Gastroesophageal sphincter (tissue), 4 donors: ENCODE data around the gene NKAIN4. TPM values are rescaled to one million over a fixed set of nuclear protein-coding genes. Genes with fewer than 3 reads are reported as not detected.

Source experiments
- ATAC-seq: fragments of 150-250 bp; one replicate; pipeline ENCODE4 v1.9.1; 2016; ENCODE audit warnings: mild to moderate bottlenecking, moderate library complexity
- H3K27ac ChIP-seq, 4 donors: fragments of 200-600 bp; sonication (generic) in 3 of 4; 1 replicate in 3 of 4; 2 replicates in 1 of 4; pipeline ENCODE4 v1.5.1; 2016 to 2019
- H3K27me3 ChIP-seq: fragments of 200-600 bp; sonication (generic); one replicate; pipeline ENCODE4 v1.5.1; 2019
- H3K36me3 ChIP-seq, 2 donors: fragments of 200-600 bp; sonication (generic); one replicate each; pipeline ENCODE4 v1.5.1; 2019; ENCODE audit warnings: control low read depth in 1 of 2
- H3K4me1 ChIP-seq, 3 donors: fragments of 200-600 bp; sonication (generic); 1 replicate in 2 of 3; 2 replicates in 1 of 3; pipeline ENCODE4 v1.5.1; 2016 to 2019; ENCODE audit warnings: control low read depth in 2 of 3
- H3K4me3 ChIP-seq, 2 donors: fragments of 200-600 bp; sonication (generic); one replicate each; pipeline ENCODE4 v1.5.1; 2019; ENCODE audit warnings: mild to moderate bottlenecking in 1 of 2, moderate library complexity in 1 of 2
- H3K9me3 ChIP-seq, 3 donors: fragments of 200-600 bp; sonication (generic); one replicate each; pipeline ENCODE4 v1.5.1; 2017 to 2019; ENCODE audit warnings: control low read depth in 2 of 3
- EP300 ChIP-seq: sonication (generic); formaldehyde crosslinking; IDR thresholded peaks from one replicate; pipeline ENCODE4 v1.6.1; 2017; ENCODE audit warnings: antibody characterized with exemption, mild to moderate bottlenecking
- POLR2A ChIP-seq, 2 donors: fragments of 450-650 bp; IDR thresholded peaks; one replicate each; pipeline ENCODE4 v1.6.1; 2017; ENCODE audit warnings: antibody characterized with exemption in 2 of 2, mild to moderate bottlenecking in 2 of 2, moderate library complexity in 1 of 2
- POLR2AphosphoS5 ChIP-seq: sonication (generic); formaldehyde crosslinking; IDR thresholded peaks from one replicate; pipeline ENCODE4 v1.6.1; 2017; ENCODE audit warnings: antibody characterized with exemption
- WGBS, 2 donors: methylation state at CpG; one replicate each; pipeline ENCODE4 v1.1.5; 2018; ENCODE audit warnings: low coverage in 1 of 2; 5-methylcytosine and 5-hydroxymethylcytosine counted together
- total RNA-seq, 4 donors: library from RNA; depleted of rRNA; stranded (reverse); fragments of >200 nt; gene quantifications; one replicate each; pipeline ENCODE4 v1.1.0, GENCODE V29; 2016
- TF ChIP-seq, protein P1 (sequence below), 4 experiments: fragments of 200-600 bp in 2 of 4; fragments of 450-650 bp in 2 of 4; sonication (generic) in 1 of 4; IDR thresholded peaks; one replicate each; pipeline ENCODE4 v1.5.1; 2017 to 2019; ENCODE audit warnings: antibody characterized with exemption in 4 of 4, mild to moderate bottlenecking in 2 of 4, moderate library complexity in 2 of 4

Gene NKAIN4
- total RNA-seq, 4 donors from 2014 or later: 2.3 TPM; not detected in 3

- WGBS, 2 donors: 70% methylated on average over 10 of the region's 13 CpGs; no CpG with 5 or more reads in 1 of the 2 donors
- TF ChIP-seq, protein P1, sequence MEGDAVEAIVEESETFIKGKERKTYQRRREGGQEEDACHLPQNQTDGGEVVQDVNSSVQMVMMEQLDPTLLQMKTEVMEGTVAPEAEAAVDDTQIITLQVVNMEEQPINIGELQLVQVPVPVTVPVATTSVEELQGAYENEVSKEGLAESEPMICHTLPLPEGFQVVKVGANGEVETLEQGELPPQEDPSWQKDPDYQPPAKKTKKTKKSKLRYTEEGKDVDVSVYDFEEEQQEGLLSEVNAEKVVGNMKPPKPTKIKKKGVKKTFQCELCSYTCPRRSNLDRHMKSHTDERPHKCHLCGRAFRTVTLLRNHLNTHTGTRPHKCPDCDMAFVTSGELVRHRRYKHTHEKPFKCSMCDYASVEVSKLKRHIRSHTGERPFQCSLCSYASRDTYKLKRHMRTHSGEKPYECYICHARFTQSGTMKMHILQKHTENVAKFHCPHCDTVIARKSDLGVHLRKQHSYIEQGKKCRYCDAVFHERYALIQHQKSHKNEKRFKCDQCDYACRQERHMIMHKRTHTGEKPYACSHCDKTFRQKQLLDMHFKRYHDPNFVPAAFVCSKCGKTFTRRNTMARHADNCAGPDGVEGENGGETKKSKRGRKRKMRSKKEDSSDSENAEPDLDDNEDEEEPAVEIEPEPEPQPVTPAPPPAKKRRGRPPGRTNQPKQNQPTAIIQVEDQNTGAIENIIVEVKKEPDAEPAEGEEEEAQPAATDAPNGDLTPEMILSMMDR (IDR thresholded peaks at IDR 0.05): no peak
- TF ChIP-seq POLR2A (IDR thresholded peaks at IDR 0.05) (no peak), EP300 (no peak), POLR2AphosphoS5 (no peak)
- H3K4me3 ChIP-seq: no peak overlapping the region
- H3K27me3 ChIP-seq: peaks cover 47% of the 10 kb centered on the region
- H3K9me3 ChIP-seq: no peaks in the 10 kb centered on the region
- no peak for ATAC-seq
- no peaks in the 10 kb centered on the region for H3K36me3 ChIP-seq
- no peak overlapping the region for H3K27ac ChIP-seq
- peaks cover 0 to 23% (median 6%) of the 10 kb centered on the region in 3 donors for H3K4me1 ChIP-seq
Observed at GRCh38 chr20:63228806-63229205, 25.5 kb downstream of the NKAIN4 start.

DNA sequence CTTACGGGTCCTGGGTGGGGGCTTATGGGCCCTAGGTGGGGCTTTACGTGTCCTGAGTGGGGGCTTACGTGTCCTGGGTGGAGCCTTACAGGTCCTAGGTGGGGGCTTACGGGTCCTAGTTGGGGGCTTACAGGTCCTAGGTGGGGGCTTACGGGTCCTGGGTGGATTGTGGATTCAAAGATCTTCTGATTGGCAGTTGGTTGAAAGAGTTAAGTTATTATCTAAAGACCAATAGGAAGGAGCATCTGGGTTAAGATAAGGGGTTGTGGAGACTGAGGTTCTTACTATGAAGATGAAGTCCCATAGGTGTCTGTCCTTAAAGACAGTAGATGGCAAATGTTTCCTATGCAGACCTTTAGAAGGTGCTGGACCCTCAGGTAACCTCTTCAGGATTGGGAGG is 27.0 kb downstream of the NKAIN4 start:
- TF ChIP-seq POLR2AphosphoS5 (no peak), POLR2A (IDR thresholded peaks at IDR 0.05) (no peak), EP300 (no peak)
- TF ChIP-seq, protein P1 (IDR thresholded peaks at IDR 0.05): no peak
- 88% methylated on average over 2 of the region's 5 CpGs; no CpG with 5 or more reads in 1 of the 2 donors for WGBS, 2 donors
- no peak overlapping the region for H3K4me3 ChIP-seq

DNA sequence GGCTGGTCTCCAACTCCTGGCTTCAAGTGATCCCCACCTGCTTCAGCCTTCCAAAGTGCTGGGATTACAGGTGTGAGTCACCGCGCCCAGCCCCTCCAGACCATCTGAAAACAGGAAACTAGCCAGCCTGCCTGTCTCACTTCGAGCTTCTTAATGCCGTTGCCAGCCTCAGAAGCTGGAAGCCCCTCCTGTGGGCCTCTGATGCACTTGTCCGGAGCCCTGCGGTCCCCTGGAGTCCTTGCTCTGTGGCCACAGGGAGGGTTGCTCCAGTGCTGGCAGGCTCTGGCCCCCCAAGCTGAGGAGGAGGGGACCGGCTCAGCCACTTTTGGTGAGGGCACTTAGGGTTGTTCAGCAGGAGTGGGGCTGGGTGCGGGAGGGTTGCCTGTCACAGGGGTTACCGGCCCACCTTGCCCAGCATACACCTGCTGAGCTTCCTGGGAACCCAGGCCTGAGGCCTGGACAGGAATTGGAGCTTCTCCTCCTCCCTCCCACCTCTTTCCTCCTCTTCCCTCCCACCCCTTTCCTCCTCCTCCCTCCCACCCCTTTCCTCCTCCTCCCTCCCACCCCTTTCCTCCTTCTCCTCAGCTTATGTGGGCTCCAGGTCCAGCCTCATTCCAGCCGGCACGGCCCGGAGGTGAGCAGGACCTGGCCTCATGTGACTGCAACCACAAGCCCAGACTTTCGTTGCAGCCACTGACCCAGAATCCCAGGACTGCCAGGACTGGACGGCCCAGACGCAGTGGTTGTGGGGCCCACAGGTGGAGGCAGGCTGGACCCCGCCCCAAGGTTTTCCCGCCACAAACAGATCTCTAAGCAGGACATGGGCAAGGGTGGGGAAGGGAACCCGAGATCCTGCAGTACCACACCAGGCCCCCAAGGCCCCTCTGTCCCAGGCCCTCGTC is 28.0 kb downstream of the NKAIN4 start:
- no peak overlapping the region for H3K4me3 ChIP-seq
- ATAC-seq: no peak
- H3K36me3 ChIP-seq: no peaks in the 10 kb centered on the region
- H3K27ac ChIP-seq: no peak overlapping the region
- no peaks in the 10 kb centered on the region for H3K9me3 ChIP-seq
- no CpG with 5 or more reads among the region's 19 CpGs for WGBS, 2 donors
- H3K27me3 ChIP-seq: peaks cover 23% of the 10 kb centered on the region
- H3K4me1 ChIP-seq: peaks cover 0 to 23% (median 6%) of the 10 kb centered on the region in 3 donors
- TF ChIP-seq EP300 (no peak), POLR2A (IDR thresholded peaks at IDR 0.05) (no peak), POLR2AphosphoS5 (no peak)
- TF ChIP-seq, protein P1 (IDR thresholded peaks at IDR 0.05): no peak

More for the DNA sequence above, 27.0 kb downstream of the NKAIN4 start:
- Histone ChIP-seq H3K36me3 (no peaks in the 10 kb centered on the region), H3K9me3 (no peaks in the 10 kb centered on the region), H3K4me1 (peaks cover 0 to 23% (median 6%) of the 10 kb centered on the region in 3 donors), H3K27ac (no peak overlapping the region), H3K27me3 (peaks cover 32% of the 10 kb centered on the region)
- no peak for ATAC-seq

GRCh38 chr20:63225082-63225454 is 29.2 kb downstream of the NKAIN4 start:
- no peak overlapping the region for H3K4me3 ChIP-seq
- 23 to 44% methylated on average over 6 to 7 of the region's 7 CpGs for WGBS, 2 donors
- TF ChIP-seq POLR2AphosphoS5: no peak
- no peak for TF ChIP-seq EP300
- TF ChIP-seq, protein P1 (IDR thresholded peaks at IDR 0.05): no peak
- no peak for TF ChIP-seq POLR2A (IDR thresholded peaks at IDR 0.05)
- no peaks in the 10 kb centered on the region for H3K36me3 ChIP-seq
- no peak overlapping the region for H3K27ac ChIP-seq
- H3K4me1 ChIP-seq: peaks cover 0 to 13% (median 6%) of the 10 kb centered on the region in 3 donors
- no peaks in the 10 kb centered on the region for H3K9me3 ChIP-seq
- ATAC-seq: no peak
- peaks cover 20% of the 10 kb centered on the region for H3K27me3 ChIP-seq
